SK-N-DZ (cell line): ENCODE measurements around the gene RASL10B.

ENCODE experiments used
- DNase-seq: peaks from one replicate; pipeline ENCODE4 v3.0.0-alpha.2; 2015; ENCODE audit warnings: low spot score

RASL10B gene

GRCh38 chr17:35716897-35717465 is 14.5 kb upstream of the RASL10B start:
- DNase-seq, result no peak

GRCh38 chr17:35717475-35717874 is 14.0 kb upstream of the RASL10B start:
- DNase-seq, result no peak

GRCh38 chr17:35723735-35724134 is 7.7 kb upstream of the RASL10B start:
- no peak for DNase-seq

GRCh38 chr17:35725058-35725457 is 6.4 kb upstream of the RASL10B start:
- no peak for DNase-seq

GRCh38 chr17:35725802-35726126 is 5.7 kb upstream of the RASL10B start:
- DNase-seq, result no peak

- no peak for DNase-seq
Measured at GRCh38 chr17:35726127-35726952, 5.1 kb upstream of the RASL10B start.

- no peak for DNase-seq
Measured at GRCh38 chr17:35726953-35727460, 4.4 kb upstream of the RASL10B start.

GRCh38 chr17:35727635-35728034 is 3.8 kb upstream of the RASL10B start:
- DNase-seq, result no peak

GRCh38 chr17:35728551-35728950 is 2.9 kb upstream of the RASL10B start:
- DNase-seq, result no peak

GRCh38 chr17:35729405-35729833 is 2.0 kb upstream of the RASL10B start:
- DNase-seq, result no peak

- DNase-seq, result no peak
Measured at GRCh38 chr17:35730400-35731005, 936 bp upstream of the RASL10B start.

GRCh38 chr17:35731917-35732805 is 722 bp downstream of the RASL10B start:
- DNase-seq, result no peak

- no peak for DNase-seq
Measured at GRCh38 chr17:35732806-35733136, 1.3 kb downstream of the RASL10B start.

GRCh38 chr17:35733366-35733765 is 1.9 kb downstream of the RASL10B start:
- no peak for DNase-seq

- DNase-seq, result no peak
Measured at GRCh38 chr17:35734396-35734795, 3.0 kb downstream of the RASL10B start.

- DNase-seq, result no peak
Measured at GRCh38 chr17:35735036-35735805, 3.8 kb downstream of the RASL10B start.

- DNase-seq, result no peak
Measured at GRCh38 chr17:35736236-35736635, 4.8 kb downstream of the RASL10B start.

- DNase-seq, result no peak
Measured at GRCh38 chr17:35738519-35739133, 7.2 kb downstream of the RASL10B start.

GRCh38 chr17:35740216-35740615 is 8.8 kb downstream of the RASL10B start:
- DNase-seq, result no peak
